ENCODE measurements around the gene TPPP. TPM values are rescaled to one million over a fixed set of nuclear protein-coding genes. Genes with fewer than 3 reads are reported as not detected.

Gene TPPP
- total RNA-seq, 3 donors from 2014 or later (not counting 1 experiment from before 2014, with no cell fraction given): 0.24 to 1.3 (median 1.2) TPM

DNA sequence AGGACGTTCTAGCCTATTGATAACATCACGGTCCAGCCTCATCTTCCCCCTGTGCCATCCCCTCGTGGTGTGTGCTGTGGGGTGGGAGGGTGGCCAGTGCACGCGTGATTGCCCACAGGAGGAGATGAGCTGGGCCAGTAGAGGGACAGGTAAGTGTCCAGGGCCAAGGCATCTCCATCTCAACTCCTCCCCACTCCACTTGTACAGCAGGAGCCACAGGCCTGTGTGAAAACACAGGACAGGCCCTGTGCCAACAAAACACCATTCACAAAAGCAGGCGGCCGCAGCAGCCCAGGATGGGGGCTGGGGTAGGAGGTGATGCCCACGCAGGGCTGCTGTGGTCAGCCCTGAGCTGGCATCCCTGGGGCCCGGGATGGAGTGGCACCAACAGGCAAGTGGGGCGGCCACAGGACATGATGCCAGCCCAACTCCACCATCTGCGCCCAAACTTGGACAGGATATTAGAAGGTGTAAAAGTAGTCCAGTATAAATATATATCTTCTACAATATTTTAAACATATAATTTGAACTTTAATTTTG, 32.6 kb downstream of the TPPP start:
- Mint-ChIP-seq H3K36me3 (peaks cover 7% of the 10 kb centered on the region), H3K27me3 (ENCODE audit: low read depth in 2 of 2) (no peaks in the 10 kb centered on the region), H3K4me1 (no peaks in the 10 kb centered on the region), H3K4me3 (no peak overlapping the region), H3K27ac (no peak overlapping the region), H3K9me3 (no peaks in the 10 kb centered on the region)
- Histone ChIP-seq H3K27me3 (ENCODE audit: control insufficient read depth, insufficient read depth, low read length) (no peaks in the 10 kb centered on the region), H3K4me3 (ENCODE audit: low read length) (no peak overlapping the region), H3K36me3 (ENCODE audit: control insufficient read depth, insufficient read depth, low read length) (peaks cover 9% of the 10 kb centered on the region), H3K9me3 (ENCODE audit: control insufficient read depth, insufficient read depth, low read length) (no peaks in the 10 kb centered on the region), H3K27ac (ENCODE audit: low read length) (no peak overlapping the region), H3K4me1 (ENCODE audit: control insufficient read depth, insufficient read depth, low read length) (no peaks in the 10 kb centered on the region)
- TF ChIP-seq, protein P1, sequence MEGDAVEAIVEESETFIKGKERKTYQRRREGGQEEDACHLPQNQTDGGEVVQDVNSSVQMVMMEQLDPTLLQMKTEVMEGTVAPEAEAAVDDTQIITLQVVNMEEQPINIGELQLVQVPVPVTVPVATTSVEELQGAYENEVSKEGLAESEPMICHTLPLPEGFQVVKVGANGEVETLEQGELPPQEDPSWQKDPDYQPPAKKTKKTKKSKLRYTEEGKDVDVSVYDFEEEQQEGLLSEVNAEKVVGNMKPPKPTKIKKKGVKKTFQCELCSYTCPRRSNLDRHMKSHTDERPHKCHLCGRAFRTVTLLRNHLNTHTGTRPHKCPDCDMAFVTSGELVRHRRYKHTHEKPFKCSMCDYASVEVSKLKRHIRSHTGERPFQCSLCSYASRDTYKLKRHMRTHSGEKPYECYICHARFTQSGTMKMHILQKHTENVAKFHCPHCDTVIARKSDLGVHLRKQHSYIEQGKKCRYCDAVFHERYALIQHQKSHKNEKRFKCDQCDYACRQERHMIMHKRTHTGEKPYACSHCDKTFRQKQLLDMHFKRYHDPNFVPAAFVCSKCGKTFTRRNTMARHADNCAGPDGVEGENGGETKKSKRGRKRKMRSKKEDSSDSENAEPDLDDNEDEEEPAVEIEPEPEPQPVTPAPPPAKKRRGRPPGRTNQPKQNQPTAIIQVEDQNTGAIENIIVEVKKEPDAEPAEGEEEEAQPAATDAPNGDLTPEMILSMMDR (IDR thresholded peaks at IDR 0.05): no peak
- ATAC-seq: no peak
- intact Hi-C loops (cut with micrococcal nuclease): no loop called here
- 99% methylated on average over 7 of the region's 11 CpGs for WGBS (ENCODE audit: insufficient coverage)
- no peak for DNase-seq

DNA sequence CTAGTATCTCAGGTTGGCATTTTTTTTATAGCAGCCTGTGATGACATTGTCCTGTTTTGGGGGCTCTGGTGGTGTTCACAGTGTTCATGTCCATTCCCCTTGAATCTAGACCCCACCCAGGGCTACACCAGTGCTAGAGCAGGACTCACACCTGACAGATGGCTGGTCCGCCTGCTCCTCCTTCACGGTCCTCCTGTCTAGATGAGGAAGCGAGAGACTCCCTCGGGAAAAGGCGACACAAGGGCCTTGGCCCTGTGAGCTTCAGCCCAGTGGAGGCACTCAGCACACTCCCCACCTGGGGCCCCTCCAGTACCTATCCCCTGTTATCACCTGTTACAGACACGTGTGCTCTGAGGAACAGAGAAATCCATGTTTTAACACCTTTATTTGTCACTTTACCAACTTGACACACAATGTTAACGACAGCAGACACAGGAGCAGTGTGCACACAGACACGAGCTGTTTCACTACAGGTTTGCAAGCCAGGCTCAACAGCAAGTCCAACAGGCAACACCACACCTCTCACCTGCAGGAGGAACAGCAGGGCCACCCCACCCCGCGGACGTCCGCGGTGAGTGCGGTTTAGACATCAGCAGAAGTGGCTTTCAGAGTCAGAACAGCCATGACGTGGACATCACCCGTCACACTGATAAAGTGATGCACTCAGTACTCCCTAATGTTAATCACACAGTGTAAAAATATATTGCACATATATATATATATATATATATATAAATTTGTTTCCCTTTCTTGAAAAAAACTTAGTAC, 33.5 kb downstream of the TPPP start:
- no peaks in the 10 kb centered on the region for H3K9me3 Mint-ChIP-seq
- no peaks in the 10 kb centered on the region for H3K27me3 Mint-ChIP-seq (ENCODE audit: low read depth in 2 of 2)
- H3K4me1 ChIP-seq (ENCODE audit: control insufficient read depth, insufficient read depth, low read length): no peaks in the 10 kb centered on the region
- H3K27ac Mint-ChIP-seq: no peak overlapping the region
- DNase-seq (no peak), ATAC-seq (no peak)
- intact Hi-C loops (cut with micrococcal nuclease): no loop called here
- no peaks in the 10 kb centered on the region for H3K4me1 Mint-ChIP-seq
- TF ChIP-seq, protein P1 (IDR thresholded peaks at IDR 0.05): no peak
- WGBS (ENCODE audit: insufficient coverage): 96% methylated on average over 15 of the region's 16 CpGs
- peaks cover 7% of the 10 kb centered on the region for H3K36me3 Mint-ChIP-seq
- no peak overlapping the region for H3K27ac ChIP-seq (ENCODE audit: low read length)
- no peaks in the 10 kb centered on the region for H3K9me3 ChIP-seq (ENCODE audit: control insufficient read depth, insufficient read depth, low read length)
- no peak overlapping the region for H3K4me3 Mint-ChIP-seq
- H3K4me3 ChIP-seq (ENCODE audit: low read length): no peak overlapping the region
- H3K36me3 ChIP-seq (ENCODE audit: control insufficient read depth, insufficient read depth, low read length): peaks cover 9% of the 10 kb centered on the region
- H3K27me3 ChIP-seq (ENCODE audit: control insufficient read depth, insufficient read depth, low read length): no peaks in the 10 kb centered on the region

DNA sequence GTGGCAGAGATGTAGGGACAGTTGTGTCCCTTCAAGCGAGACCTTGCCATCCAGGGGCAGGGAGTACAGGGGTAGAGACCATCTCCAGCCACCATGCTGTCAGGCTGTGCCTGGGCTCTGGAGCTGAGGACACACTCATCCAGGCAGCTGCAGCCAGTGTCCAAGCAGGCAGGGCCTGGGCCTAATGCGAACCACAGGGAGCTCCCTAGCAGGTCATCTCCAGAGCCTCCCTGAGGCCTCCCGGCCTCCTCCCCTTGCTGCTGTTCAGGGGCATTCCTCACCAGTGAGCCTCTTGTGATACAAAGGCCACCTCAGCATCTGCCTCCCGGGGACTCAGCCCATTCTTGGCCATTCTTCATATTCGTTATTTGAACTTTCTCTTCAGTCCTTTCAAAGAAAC, 35.0 kb downstream of the TPPP start:
- H3K27me3 ChIP-seq (ENCODE audit: control insufficient read depth, insufficient read depth, low read length): no peaks in the 10 kb centered on the region
- no peak overlapping the region for H3K27ac ChIP-seq (ENCODE audit: low read length)
- intact Hi-C loops (cut with micrococcal nuclease): no loop called here
- no peaks in the 10 kb centered on the region for H3K4me1 ChIP-seq (ENCODE audit: control insufficient read depth, insufficient read depth, low read length)
- no peaks in the 10 kb centered on the region for H3K27me3 Mint-ChIP-seq (ENCODE audit: low read depth in 2 of 2)
- peaks cover 7% of the 10 kb centered on the region for H3K36me3 Mint-ChIP-seq
- TF ChIP-seq, protein P1 (IDR thresholded peaks at IDR 0.05): no peak
- H3K4me3 ChIP-seq (ENCODE audit: low read length): no peak overlapping the region
- WGBS (ENCODE audit: insufficient coverage): 99% methylated on average over 5 of the region's 5 CpGs
- no peak overlapping the region for H3K4me3 Mint-ChIP-seq
- ATAC-seq: no peak
- no peak for DNase-seq
- H3K4me1 Mint-ChIP-seq: no peaks in the 10 kb centered on the region
- H3K9me3 Mint-ChIP-seq: no peaks in the 10 kb centered on the region
- H3K9me3 ChIP-seq (ENCODE audit: control insufficient read depth, insufficient read depth, low read length): no peaks in the 10 kb centered on the region
- no peak overlapping the region for H3K27ac Mint-ChIP-seq
- peaks cover 11% of the 10 kb centered on the region for H3K36me3 ChIP-seq (ENCODE audit: control insufficient read depth, insufficient read depth, low read length)
